ENCODE results near the gene GREB1. TPM values are rescaled to one million over a fixed set of nuclear protein-coding genes. Genes with fewer than 3 reads are reported as not detected.

Gene GREB1
- total RNA-seq, 2 donors from 2014 or later = 3.1 to 7.6 TPM

GRCh38 chr2:11579867-11580659 lies 46.2 kb downstream of the GREB1 start:
- Histone ChIP-seq H3K36me3 (no peaks in the 10 kb centered on the region), H3K9me3 (no peaks in the 10 kb centered on the region), H3K4me3 (no peak overlapping the region), H3K4me1 (peaks cover 0 to 11% of the 10 kb centered on the region in 2 donors), H3K27me3 (no peaks in the 10 kb centered on the region), H3K27ac (no peak overlapping the region)
- no peak for TF ChIP-seq CTCF (IDR thresholded peaks at IDR 0.05)
- DNase-seq (ENCODE audit: low spot score) = no peak

- H3K4me1 ChIP-seq = peaks cover 0 to 11% of the 10 kb centered on the region in 2 donors
- no peaks in the 10 kb centered on the region for H3K27me3 ChIP-seq
- no peaks in the 10 kb centered on the region for H3K36me3 ChIP-seq
- no peak overlapping the region for H3K4me3 ChIP-seq
- TF ChIP-seq CTCF (IDR thresholded peaks at IDR 0.05) = no peak
- no peak for DNase-seq (ENCODE audit: low spot score)
- no peak overlapping the region for H3K27ac ChIP-seq
- no peaks in the 10 kb centered on the region for H3K9me3 ChIP-seq
These were observed 46.9 kb downstream of the GREB1 start for GRCh38 chr2:11580697-11581096.

- Histone ChIP-seq H3K27ac (no peak overlapping the region), H3K36me3 (no peaks in the 10 kb centered on the region), H3K27me3 (no peaks in the 10 kb centered on the region), H3K4me1 (peaks cover 0 to 11% of the 10 kb centered on the region in 2 donors), H3K4me3 (no peak overlapping the region), H3K9me3 (no peaks in the 10 kb centered on the region)
- TF ChIP-seq CTCF (IDR thresholded peaks at IDR 0.05) = no peak
- no peak for DNase-seq (ENCODE audit: low spot score)
These were observed 47.4 kb downstream of the GREB1 start for GRCh38 chr2:11581124-11581796.

- no peak for TF ChIP-seq CTCF (IDR thresholded peaks at IDR 0.05)
- no peaks in the 10 kb centered on the region for H3K9me3 ChIP-seq
- no peaks in the 10 kb centered on the region for H3K36me3 ChIP-seq
- H3K27ac ChIP-seq = no peak overlapping the region
- peaks cover 0 to 11% of the 10 kb centered on the region in 2 donors for H3K4me1 ChIP-seq
- no peak overlapping the region for H3K4me3 ChIP-seq
- DNase-seq (ENCODE audit: low spot score) = no peak
- no peaks in the 10 kb centered on the region for H3K27me3 ChIP-seq
These were observed 48.2 kb downstream of the GREB1 start for GRCh38 chr2:11581797-11582611.

GRCh38 chr2:11582612-11582861 lies 48.7 kb downstream of the GREB1 start:
- Histone ChIP-seq H3K27ac (no peak overlapping the region), H3K27me3 (no peaks in the 10 kb centered on the region), H3K4me3 (no peak overlapping the region), H3K36me3 (no peaks in the 10 kb centered on the region), H3K4me1 (peaks cover 0 to 11% of the 10 kb centered on the region in 2 donors), H3K9me3 (no peaks in the 10 kb centered on the region)
- no peak for DNase-seq (ENCODE audit: low spot score)
- TF ChIP-seq CTCF (IDR thresholded peaks at IDR 0.05) = no peak
